GM23248 (cell line): ENCODE data around the gene DPEP2NB.
"Not testable (repeated sequence)": the region's sequence is repeated elsewhere in the genome, so short reads cannot be mapped to it uniquely, and the experiment has no call there.

Experiments used
- EZH2 ChIP-seq: fragments of 200-600 bp; sonication (generic); IDR thresholded peaks from 2 replicates; pipeline ENCODE4 v1.6.1; 2018; ENCODE audit warnings: antibody characterized with exemption, mild to moderate bottlenecking; ENCODE audit not compliant: insufficient read depth, poor library complexity, severe bottlenecking
- EZH2phosphoT487 ChIP-seq: fragments of 200-600 bp; sonication (generic); IDR thresholded peaks from 2 replicates; pipeline ENCODE4 v1.6.1; 2018; ENCODE audit warnings: antibody characterized with exemption, moderate library complexity, mild to moderate bottlenecking, low read depth; ENCODE audit not compliant: insufficient read depth

GRCh38 chr16:68030108-68030507, 14.4 kb upstream of the DPEP2NB start:
- not testable (repeated sequence) for TF ChIP-seq EZH2, EZH2phosphoT487
